Measurements from ENCODE around the gene TACR2. TPM values are rescaled to one million over a fixed set of nuclear protein-coding genes. Genes with fewer than 3 reads are reported as not detected.

Gene TACR2
- total RNA-seq, 2 donors from 2014 or later, result 0.24 to 0.41 TPM

DNA sequence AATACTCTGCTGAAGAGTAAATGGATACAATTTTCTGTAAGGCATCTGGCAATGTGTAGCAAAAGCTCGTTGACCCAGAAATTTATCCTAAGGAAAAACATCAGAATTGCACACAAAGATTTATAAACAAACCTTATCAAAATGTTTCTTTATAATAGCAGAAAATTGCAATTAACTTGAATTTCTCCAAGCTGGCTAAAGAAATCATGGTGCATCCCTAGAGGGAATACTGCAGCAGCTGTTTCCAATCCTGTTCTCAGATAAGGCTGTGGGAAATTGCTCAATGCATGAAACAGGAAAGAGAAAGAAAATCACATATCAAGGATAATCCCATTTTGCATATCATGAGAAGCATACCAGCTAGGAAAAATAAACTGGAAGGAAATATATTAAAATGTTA is 18.7 kb downstream of the TACR2 start:
- no peaks in the 10 kb centered on the region for H3K9me3 ChIP-seq
- H3K4me1 ChIP-seq, result peaks cover 0 to 26% of the 10 kb centered on the region in 2 donors
- peaks cover 90% of the 10 kb centered on the region for H3K36me3 ChIP-seq
- no peak for DNase-seq (ENCODE audit: low spot score)
- H3K27me3 ChIP-seq, result no peaks in the 10 kb centered on the region
- no peak overlapping the region for H3K4me3 ChIP-seq
- TF ChIP-seq, protein P1, sequence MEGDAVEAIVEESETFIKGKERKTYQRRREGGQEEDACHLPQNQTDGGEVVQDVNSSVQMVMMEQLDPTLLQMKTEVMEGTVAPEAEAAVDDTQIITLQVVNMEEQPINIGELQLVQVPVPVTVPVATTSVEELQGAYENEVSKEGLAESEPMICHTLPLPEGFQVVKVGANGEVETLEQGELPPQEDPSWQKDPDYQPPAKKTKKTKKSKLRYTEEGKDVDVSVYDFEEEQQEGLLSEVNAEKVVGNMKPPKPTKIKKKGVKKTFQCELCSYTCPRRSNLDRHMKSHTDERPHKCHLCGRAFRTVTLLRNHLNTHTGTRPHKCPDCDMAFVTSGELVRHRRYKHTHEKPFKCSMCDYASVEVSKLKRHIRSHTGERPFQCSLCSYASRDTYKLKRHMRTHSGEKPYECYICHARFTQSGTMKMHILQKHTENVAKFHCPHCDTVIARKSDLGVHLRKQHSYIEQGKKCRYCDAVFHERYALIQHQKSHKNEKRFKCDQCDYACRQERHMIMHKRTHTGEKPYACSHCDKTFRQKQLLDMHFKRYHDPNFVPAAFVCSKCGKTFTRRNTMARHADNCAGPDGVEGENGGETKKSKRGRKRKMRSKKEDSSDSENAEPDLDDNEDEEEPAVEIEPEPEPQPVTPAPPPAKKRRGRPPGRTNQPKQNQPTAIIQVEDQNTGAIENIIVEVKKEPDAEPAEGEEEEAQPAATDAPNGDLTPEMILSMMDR (IDR thresholded peaks at IDR 0.05), result no peak
- peak overlapping the region in 1 of 2 donors; percentile 63 for H3K27ac ChIP-seq

DNA sequence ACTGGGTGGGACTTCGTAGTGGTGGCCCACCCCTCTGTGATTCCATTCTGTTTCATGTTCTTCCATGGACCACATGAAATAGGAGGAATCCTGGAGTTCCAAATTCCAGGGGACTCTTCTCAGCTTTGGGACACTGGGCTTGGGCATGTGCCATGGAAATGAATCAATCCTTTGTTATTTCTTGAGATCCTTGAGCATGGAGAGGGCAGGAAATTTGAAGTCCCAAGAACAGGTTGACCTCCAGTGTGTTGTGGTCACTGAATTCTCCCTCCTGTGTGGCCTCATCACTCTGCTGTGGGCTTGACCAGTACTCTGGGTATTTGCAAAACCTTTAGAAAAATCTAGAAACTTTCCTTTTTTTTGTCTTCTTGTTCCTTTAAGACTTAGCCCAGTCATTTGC is 22.7 kb downstream of the TACR2 start:
- no peaks in the 10 kb centered on the region for H3K27me3 ChIP-seq
- H3K36me3 ChIP-seq, result peaks cover 91% of the 10 kb centered on the region
- H3K9me3 ChIP-seq, result no peaks in the 10 kb centered on the region
- TF ChIP-seq, protein P1 (IDR thresholded peaks at IDR 0.05), result no peak
- no peak overlapping the region for H3K4me3 ChIP-seq
- no peak overlapping the region for H3K27ac ChIP-seq
- no peak for DNase-seq (ENCODE audit: low spot score)
- H3K4me1 ChIP-seq, result peaks cover 0 to 54% of the 10 kb centered on the region in 2 donors

DNA sequence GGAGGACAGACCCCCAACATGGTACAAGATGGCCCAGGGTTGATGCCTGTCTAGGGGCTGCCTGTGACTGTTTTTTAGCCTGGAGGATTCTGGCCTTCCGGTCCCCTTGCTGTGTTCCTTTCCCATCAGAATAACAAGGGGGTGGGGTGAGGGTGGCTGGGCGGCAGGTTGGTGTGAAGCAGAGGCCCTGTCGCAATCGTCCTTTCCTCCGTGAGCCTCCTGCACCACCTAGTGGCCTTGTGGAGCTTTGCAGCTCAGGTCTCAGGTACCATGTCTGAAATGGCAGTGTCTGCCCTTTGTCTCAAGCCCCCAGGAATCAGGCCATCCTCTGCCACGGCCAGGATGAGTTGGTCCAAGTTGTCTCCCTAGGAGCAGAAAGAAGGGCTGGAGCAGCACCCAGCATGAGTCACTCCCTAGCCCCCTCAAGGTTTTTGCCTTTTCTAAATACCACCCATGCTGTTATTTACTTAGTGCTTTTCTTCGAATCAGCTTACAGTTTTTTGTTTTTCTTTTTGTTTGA is 24.2 kb downstream of the TACR2 start:
- peak; percentile 93 for DNase-seq (ENCODE audit: low spot score)
- Histone ChIP-seq H3K9me3 (no peaks in the 10 kb centered on the region), H3K27ac (peak overlapping the region; percentile 45), H3K4me1 (peaks cover 0 to 43% of the 10 kb centered on the region in 2 donors), H3K4me3 (no peak overlapping the region), H3K36me3 (peaks cover 91% of the 10 kb centered on the region), H3K27me3 (no peaks in the 10 kb centered on the region)
- TF ChIP-seq, protein P1 (IDR thresholded peaks at IDR 0.05), result peak; percentile 93 to 99

DNA sequence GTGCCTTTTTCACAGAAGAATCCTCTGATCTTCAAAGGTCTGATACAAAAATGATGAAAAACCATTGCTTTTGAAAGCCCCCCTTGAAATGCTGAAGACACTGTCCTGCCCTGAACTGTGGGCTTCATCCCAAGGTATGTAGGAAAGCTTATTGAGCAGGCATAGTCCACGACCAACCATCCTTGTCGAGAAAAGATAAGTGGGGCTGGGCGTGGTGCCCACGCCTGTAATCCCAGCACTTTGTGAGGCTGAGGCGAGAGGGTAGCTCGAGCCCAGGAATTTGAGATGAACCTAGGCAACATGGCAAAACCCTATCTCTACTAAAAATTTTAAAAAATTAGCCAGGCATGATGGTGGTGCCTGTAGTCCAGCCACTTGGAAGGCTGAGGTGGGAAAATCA is 25.6 kb downstream of the TACR2 start:
- no peaks in the 10 kb centered on the region for H3K9me3 ChIP-seq
- H3K27ac ChIP-seq, result no peak overlapping the region
- TF ChIP-seq, protein P1 (IDR thresholded peaks at IDR 0.05), result no peak
- peaks cover 91% of the 10 kb centered on the region for H3K36me3 ChIP-seq
- DNase-seq (ENCODE audit: low spot score), result no peak
- peaks cover 0 to 36% of the 10 kb centered on the region in 2 donors for H3K4me1 ChIP-seq
- H3K4me3 ChIP-seq, result no peak overlapping the region
- no peaks in the 10 kb centered on the region for H3K27me3 ChIP-seq

DNA sequence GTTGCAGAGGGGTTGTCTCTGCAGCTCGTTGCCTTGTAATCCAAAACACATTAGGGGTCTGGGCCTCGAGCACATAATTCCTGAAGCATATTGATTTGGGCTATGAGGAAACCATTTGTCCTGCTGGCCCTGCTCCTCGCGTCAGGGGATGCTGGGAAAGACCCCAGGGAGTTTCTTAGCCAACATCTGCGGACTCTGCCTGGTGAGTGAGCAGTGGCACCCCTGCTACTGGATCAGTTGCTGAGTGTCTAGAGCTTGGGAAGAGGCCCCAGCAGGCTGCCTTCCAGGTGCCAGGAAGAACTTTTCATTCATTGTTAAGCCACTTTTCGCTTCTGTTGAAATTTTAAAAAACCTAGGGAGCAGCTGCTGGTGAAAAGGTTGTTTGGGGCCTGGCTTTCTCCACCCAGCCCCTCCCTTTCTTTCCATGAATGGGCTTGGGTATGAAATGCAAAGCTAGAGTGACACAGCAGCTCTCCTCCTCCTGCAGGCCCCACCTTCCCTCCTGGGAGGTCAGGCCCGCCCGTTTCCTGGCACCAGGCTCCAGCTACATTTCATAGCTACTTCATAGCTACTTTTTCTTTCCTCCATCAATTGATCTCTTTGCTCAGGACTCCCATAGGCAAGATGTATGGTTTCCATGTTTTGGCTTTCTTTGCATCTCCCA is 26.8 kb downstream of the TACR2 start:
- peak; percentile 76 for DNase-seq (ENCODE audit: low spot score)
- H3K4me3 ChIP-seq, result no peak overlapping the region

More for the DNA sequence above, 26.8 kb downstream of the TACR2 start:
- Histone ChIP-seq H3K4me1 (peaks cover 0 to 36% of the 10 kb centered on the region in 2 donors), H3K36me3 (peaks cover 91% of the 10 kb centered on the region), H3K27me3 (no peaks in the 10 kb centered on the region), H3K27ac (peak overlapping the region in 1 of 2 donors; percentile 30), H3K9me3 (no peaks in the 10 kb centered on the region)
- TF ChIP-seq, protein P1 (IDR thresholded peaks at IDR 0.05), result no peak

Data from right atrium auricular region (tissue), 2 donors.